OCI-LY1 (cell line): ENCODE measurements around the gene MT3.

Experiments
- H2AFZ ChIP-seq: fragments of 200-600 bp; sonication (generic), shearing (Covaris generic); 2 replicates; pipeline ENCODE4 v1.6.0; 2014; ENCODE audit warnings: antibody characterized with exemption, mild to moderate bottlenecking, low read length
- H3F3A ChIP-seq: fragments of 200-600 bp; sonication (generic), shearing (Covaris generic); 2 replicates; pipeline ENCODE4 v1.6.0; 2014; ENCODE audit warnings: mild to moderate bottlenecking, antibody characterized with exemption, low read length, moderate library complexity; ENCODE audit not compliant: insufficient read depth
- H3K27ac ChIP-seq: fragments of 200-600 bp; sonication (generic); 2 replicates; pipeline ENCODE4 v1.5.1; 2014; ENCODE audit warnings: low read length, mixed run types, mild to moderate bottlenecking, low read depth; ENCODE audit not compliant: poor library complexity, severe bottlenecking
- H3K27me3 ChIP-seq: fragments of 200-600 bp; sonication (generic); 2 replicates; pipeline ENCODE4 v1.6.0; 2014; ENCODE audit warnings: antibody characterized with exemption, mild to moderate bottlenecking, low read length, moderate library complexity; ENCODE audit not compliant: insufficient read depth
- H3K36me3 ChIP-seq: fragments of 200-600 bp; sonication (generic); 2 replicates; pipeline ENCODE4 v1.6.1; 2014; ENCODE audit warnings: mild to moderate bottlenecking, antibody characterized with exemption, low read length, moderate library complexity, mixed read lengths; ENCODE audit not compliant: insufficient read depth
- H3K4me1 ChIP-seq: fragments of 200-600 bp; sonication (generic); 2 replicates; pipeline ENCODE4 v1.5.1; 2014; ENCODE audit warnings: mild to moderate bottlenecking, low read length, moderate library complexity; ENCODE audit not compliant: insufficient read depth, severe bottlenecking
- H3K4me2 ChIP-seq: fragments of 200-600 bp; sonication (generic), shearing (Covaris generic); 2 replicates; pipeline ENCODE4 v1.6.1; 2014; ENCODE audit warnings: low read length
- H3K4me3 ChIP-seq: fragments of 200-600 bp; sonication (generic); 2 replicates; pipeline ENCODE4 v1.5.1; 2014; ENCODE audit warnings: low read length, low read depth, mild to moderate bottlenecking, mixed read lengths; ENCODE audit not compliant: poor library complexity, severe bottlenecking
- H3K79me2 ChIP-seq: fragments of 200-600 bp; shearing (Covaris generic); 2 replicates; pipeline ENCODE4 v1.6.1; 2016; ENCODE audit warnings: mixed run types, low read length, mixed read lengths; ENCODE audit not compliant: insufficient read depth
- H3K9ac ChIP-seq: fragments of 200-600 bp; sonication (generic), shearing (Covaris generic); 2 replicates; pipeline ENCODE4 v1.6.1; 2014; ENCODE audit warnings: mild to moderate bottlenecking, low read length, mixed read lengths
- H3K9me2 ChIP-seq: fragments of 200-600 bp; sonication (generic), shearing (Covaris generic); 2 replicates; pipeline ENCODE4 v1.6.1; 2014; ENCODE audit warnings: low read depth, mild to moderate bottlenecking, low read length, mixed read lengths
- H3K9me3 ChIP-seq: fragments of 200-600 bp; shearing (Covaris generic); 2 replicates; pipeline ENCODE4 v1.6.1; 2014; ENCODE audit warnings: low read length, mixed read lengths
- H4K20me1 ChIP-seq: fragments of 200-600 bp; sonication (generic), shearing (Covaris generic); 2 replicates; pipeline ENCODE4 v1.6.0; 2016; ENCODE audit warnings: mild to moderate bottlenecking, low read length; ENCODE audit not compliant: insufficient read depth
- CTCF ChIP-seq: fragments of 200-600 bp; sonication (generic), shearing (Covaris generic); IDR thresholded peaks from 2 replicates; pipeline ENCODE4 v1.5.1; 2017; ENCODE audit warnings: mild to moderate bottlenecking, antibody characterized with exemption, low read length, moderate library complexity, mixed read lengths
- EZH2 ChIP-seq: fragments of 200-600 bp; sonication (generic), shearing (Covaris generic); IDR thresholded peaks from 2 replicates; pipeline ENCODE4 v1.8.0; 2017; ENCODE audit warnings: borderline replicate concordance, mixed run types, mild to moderate bottlenecking, antibody characterized with exemption, low read length, moderate library complexity, mixed read lengths

MT3 gene

GRCh38 chr16:56614549-56614991 lies 25.2 kb downstream of the MT3 start:
- no peak overlapping the region for H3K9ac ChIP-seq
- no peaks in the 10 kb centered on the region for H3K27me3 ChIP-seq
- no peak overlapping the region for H3K4me3 ChIP-seq
- H3K79me2 ChIP-seq = no peaks in the 10 kb centered on the region
- peaks cover 11% of the 10 kb centered on the region for H3K4me1 ChIP-seq
- H3F3A ChIP-seq = no peaks in the 10 kb centered on the region
- H3K4me2 ChIP-seq = no peak overlapping the region
- no peaks in the 10 kb centered on the region for H3K36me3 ChIP-seq
- H4K20me1 ChIP-seq = no peaks in the 10 kb centered on the region
- H3K9me3 ChIP-seq = no peaks in the 10 kb centered on the region
- no peaks in the 10 kb centered on the region for H3K9me2 ChIP-seq
- H2AFZ ChIP-seq = no peak overlapping the region
- H3K27ac ChIP-seq = no peak overlapping the region
- TF ChIP-seq EZH2 (no peak), CTCF (no peak)

GRCh38 chr16:56615353-56615752 lies 26.0 kb downstream of the MT3 start:
- H2AFZ ChIP-seq = no peak overlapping the region
- no peaks in the 10 kb centered on the region for H3K9me2 ChIP-seq
- H4K20me1 ChIP-seq = no peaks in the 10 kb centered on the region
- TF ChIP-seq EZH2 = no peak
- no peak for TF ChIP-seq CTCF
- H3K9ac ChIP-seq = no peak overlapping the region
- no peaks in the 10 kb centered on the region for H3F3A ChIP-seq
- H3K4me3 ChIP-seq = no peak overlapping the region
- H3K79me2 ChIP-seq = no peaks in the 10 kb centered on the region
- no peaks in the 10 kb centered on the region for H3K36me3 ChIP-seq
- no peak overlapping the region for H3K4me2 ChIP-seq
- no peak overlapping the region for H3K27ac ChIP-seq
- peaks cover 3% of the 10 kb centered on the region for H3K4me1 ChIP-seq
- H3K9me3 ChIP-seq = no peaks in the 10 kb centered on the region
- no peaks in the 10 kb centered on the region for H3K27me3 ChIP-seq

DNA sequence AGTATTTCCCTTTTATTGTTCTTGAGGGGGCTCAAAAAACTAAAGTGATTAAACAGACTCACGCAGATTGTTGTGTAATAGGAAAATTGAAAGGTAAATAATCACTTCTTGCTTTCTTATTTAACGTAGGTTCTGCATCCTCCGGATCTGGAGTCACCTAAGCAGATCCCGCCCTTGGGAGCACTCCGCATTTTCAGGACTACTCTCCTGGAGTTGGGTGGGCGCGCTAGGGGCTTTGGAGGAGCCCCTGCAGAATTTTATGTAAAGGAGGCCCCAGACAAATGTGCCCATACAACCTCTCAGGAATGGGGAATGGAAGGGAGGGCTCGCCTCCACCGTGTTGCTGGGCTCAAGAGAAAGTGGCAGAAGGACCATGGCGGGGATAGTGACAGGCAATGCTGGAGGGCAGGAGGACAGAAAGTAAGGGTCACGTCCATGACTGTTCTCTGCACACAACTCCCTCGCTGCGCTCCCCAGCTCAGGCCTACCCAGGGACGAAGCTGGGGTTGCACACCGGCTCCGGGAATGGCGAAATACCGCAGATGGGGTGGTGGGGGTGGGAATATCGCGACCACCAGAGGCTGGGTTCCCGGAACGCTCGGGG lies 27.4 kb downstream of the MT3 start:
- no peak overlapping the region for H2AFZ ChIP-seq
- H3K79me2 ChIP-seq = no peaks in the 10 kb centered on the region
- no peak for TF ChIP-seq CTCF
- TF ChIP-seq EZH2 = no peak

More for the DNA sequence above, 27.4 kb downstream of the MT3 start:
- Histone ChIP-seq H3K4me3 (no peak overlapping the region), H3K27me3 (no peaks in the 10 kb centered on the region), H3K9me3 (no peaks in the 10 kb centered on the region), H3K27ac (no peak overlapping the region), H3K36me3 (no peaks in the 10 kb centered on the region), H3K9me2 (no peaks in the 10 kb centered on the region), H3K9ac (no peak overlapping the region), H3F3A (no peaks in the 10 kb centered on the region), H3K4me1 (no peaks in the 10 kb centered on the region), H4K20me1 (no peaks in the 10 kb centered on the region), H3K4me2 (no peak overlapping the region)
